IPS-20b (cell line): ENCODE measurements around the gene PGBD1.

Source experiments
- H3K27ac ChIP-seq: one replicate; pipeline ENCODE4 v1.5.1; 2013; ENCODE audit warnings: low read length
- H3K27me3 ChIP-seq: 2 replicates; pipeline ENCODE4 v1.6.1; 2013; ENCODE audit warnings: mild to moderate bottlenecking, low read length, inconsistent platforms; ENCODE audit not compliant: insufficient read depth
- H3K36me3 ChIP-seq: 2 replicates; pipeline ENCODE4 v1.6.1; 2013; ENCODE audit warnings: low read depth, mild to moderate bottlenecking, inconsistent platforms, low read length, moderate library complexity; ENCODE audit not compliant: insufficient read depth
- H3K4me1 ChIP-seq: 2 replicates; pipeline ENCODE4 v1.6.1; 2013; ENCODE audit warnings: mild to moderate bottlenecking, control low read depth, inconsistent platforms, low read length, moderate library complexity; ENCODE audit not compliant: insufficient read depth
- H3K4me3 ChIP-seq: 2 replicates; pipeline ENCODE4 v1.5.1; 2013; ENCODE audit warnings: mild to moderate bottlenecking, low read length, inconsistent platforms
- H3K9ac ChIP-seq: 2 replicates; pipeline ENCODE4 v1.6.1; 2013; ENCODE audit warnings: low read depth, mild to moderate bottlenecking, inconsistent platforms, low read length, moderate library complexity
- H3K9me3 ChIP-seq: 2 replicates; pipeline ENCODE4 v1.6.1; 2013; ENCODE audit warnings: mild to moderate bottlenecking, low read depth, low read length, inconsistent platforms; ENCODE audit not compliant: insufficient read depth

Gene PGBD1, protein sequence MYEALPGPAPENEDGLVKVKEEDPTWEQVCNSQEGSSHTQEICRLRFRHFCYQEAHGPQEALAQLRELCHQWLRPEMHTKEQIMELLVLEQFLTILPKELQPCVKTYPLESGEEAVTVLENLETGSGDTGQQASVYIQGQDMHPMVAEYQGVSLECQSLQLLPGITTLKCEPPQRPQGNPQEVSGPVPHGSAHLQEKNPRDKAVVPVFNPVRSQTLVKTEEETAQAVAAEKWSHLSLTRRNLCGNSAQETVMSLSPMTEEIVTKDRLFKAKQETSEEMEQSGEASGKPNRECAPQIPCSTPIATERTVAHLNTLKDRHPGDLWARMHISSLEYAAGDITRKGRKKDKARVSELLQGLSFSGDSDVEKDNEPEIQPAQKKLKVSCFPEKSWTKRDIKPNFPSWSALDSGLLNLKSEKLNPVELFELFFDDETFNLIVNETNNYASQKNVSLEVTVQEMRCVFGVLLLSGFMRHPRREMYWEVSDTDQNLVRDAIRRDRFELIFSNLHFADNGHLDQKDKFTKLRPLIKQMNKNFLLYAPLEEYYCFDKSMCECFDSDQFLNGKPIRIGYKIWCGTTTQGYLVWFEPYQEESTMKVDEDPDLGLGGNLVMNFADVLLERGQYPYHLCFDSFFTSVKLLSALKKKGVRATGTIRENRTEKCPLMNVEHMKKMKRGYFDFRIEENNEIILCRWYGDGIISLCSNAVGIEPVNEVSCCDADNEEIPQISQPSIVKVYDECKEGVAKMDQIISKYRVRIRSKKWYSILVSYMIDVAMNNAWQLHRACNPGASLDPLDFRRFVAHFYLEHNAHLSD

DNA sequence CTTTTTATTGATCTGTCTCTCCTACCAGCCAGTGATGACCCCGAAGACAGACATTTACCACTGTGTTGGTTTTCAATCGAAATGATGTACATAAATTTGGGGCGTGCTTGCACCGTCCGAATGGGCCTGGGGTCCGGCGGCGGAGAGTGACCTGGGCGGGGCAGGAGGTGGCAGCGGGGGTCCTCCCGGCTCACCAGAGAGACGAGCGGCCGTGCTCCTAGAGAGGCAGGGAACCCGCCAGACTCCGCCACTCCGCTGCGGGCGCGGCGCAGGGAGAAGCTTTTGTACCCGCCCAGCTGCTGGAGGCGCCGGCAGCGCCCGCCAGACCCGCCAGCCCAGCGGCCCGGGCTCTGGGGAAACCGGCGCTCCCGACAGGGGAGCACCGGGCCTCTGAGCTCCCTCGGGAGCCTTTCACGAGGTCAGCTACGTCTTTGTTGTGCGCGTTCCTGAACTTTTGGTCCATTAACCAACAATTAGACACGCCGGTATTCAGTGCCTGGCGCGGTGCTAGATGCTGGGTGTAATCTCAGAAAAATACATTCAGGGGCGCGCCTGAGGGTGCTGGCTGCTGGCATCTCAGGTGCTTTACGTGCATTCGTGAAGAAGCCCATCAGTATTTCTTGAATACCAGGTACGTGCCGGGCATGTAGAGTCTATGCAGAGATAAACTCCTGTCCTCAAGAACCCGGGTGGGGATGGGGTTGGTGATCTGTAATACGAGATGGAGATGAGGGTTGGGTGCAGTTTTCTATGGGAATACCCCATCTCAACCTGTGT is at the start of gene PGBD1:
PGBD1 (plus strand) TSS at position 285 of the 777 bp plus-strand sequence. CDS start 2,242 bp downstream, outside the sequence.
- Histone ChIP-seq H3K4me1 (peaks cover 5% of the 10 kb centered on the region; the same call in 1 of the 2 replicates), H3K4me3 (peak within 1 kb of the TSS; percentile 93), H3K27me3 (peaks cover 4% of the 10 kb centered on the region; the same call in 1 of the 2 replicates), H3K9me3 (no peaks in the 10 kb centered on the region), H3K27ac (no peak within 1 kb of the TSS), H3K36me3 (peaks cover 35% of the 10 kb centered on the region), H3K9ac (peak within 1 kb of the TSS; percentile 91)

DNA sequence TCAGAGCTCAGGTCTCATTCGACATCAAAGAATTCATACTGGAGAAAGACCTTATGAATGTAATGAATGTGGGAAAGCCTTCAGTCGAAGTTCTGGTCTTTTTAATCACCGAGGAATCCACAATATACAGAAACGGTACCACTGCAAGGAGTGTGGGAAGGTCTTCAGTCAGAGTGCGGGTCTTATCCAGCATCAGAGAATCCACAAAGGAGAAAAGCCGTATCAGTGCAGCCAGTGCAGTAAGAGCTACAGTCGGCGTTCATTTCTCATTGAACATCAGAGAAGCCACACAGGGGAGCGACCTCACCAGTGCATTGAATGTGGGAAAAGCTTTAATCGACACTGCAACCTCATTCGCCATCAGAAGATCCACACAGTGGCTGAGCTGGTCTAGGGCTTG is 48.6 kb upstream of the PGBD1 start:
- Histone ChIP-seq H3K9ac (no peak overlapping the region), H3K27me3 (no peaks in the 10 kb centered on the region), H3K36me3 (peaks cover 74% of the 10 kb centered on the region), H3K27ac (no peak overlapping the region), H3K4me1 (no peaks in the 10 kb centered on the region), H3K9me3 (no peaks in the 10 kb centered on the region), H3K4me3 (no peak overlapping the region)

DNA sequence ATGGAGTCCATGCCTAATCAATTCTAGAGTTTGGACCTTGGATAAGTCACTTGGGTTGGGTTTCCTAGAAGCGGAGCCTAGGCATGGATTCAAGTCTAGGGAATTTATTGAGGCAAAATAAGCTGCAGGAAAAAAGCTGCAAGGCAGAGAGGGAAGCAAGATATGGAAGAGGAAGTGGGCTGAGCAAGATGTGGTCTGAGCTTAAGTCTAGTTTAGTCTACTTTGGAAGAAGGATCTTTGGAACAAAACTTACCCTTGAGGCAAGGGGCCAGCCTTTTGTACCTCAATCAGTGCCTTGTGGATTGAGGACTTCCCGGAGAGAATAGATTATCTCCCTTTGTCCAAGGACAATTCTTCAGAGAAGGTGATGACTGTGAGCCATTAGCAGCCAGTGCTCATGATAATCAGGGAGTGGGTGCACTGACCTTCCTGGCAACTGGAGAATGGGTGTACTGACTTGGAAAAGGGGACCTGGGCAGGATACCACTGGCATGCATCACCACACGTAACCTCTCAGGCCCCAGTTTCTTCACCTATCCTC is 45.4 kb upstream of the PGBD1 start:
- Histone ChIP-seq H3K4me1 (no peaks in the 10 kb centered on the region), H3K27ac (no peak overlapping the region), H3K36me3 (peaks cover 44% of the 10 kb centered on the region)

DNA sequence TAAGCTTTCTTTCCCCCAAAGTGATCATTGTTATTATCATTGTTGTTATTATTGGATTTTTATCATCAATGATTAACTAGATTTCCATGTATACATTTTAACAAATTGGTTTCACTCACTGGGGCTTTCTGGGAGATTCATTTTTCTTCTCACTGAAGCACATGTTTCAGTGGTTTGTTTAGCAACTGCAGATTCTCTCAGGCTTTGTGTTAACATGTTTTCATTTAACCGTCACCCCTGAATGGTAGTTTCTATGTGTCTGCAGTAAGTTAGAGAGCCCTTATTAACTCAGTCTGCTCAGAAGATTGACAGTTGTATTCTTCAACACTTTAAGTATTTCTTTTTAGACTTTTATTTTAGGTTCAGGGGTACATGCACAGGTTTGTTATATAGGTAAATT is 41.7 kb upstream of the PGBD1 start:
- Histone ChIP-seq H3K9ac (no peak overlapping the region), H3K27me3 (no peaks in the 10 kb centered on the region), H3K9me3 (no peaks in the 10 kb centered on the region), H3K4me3 (no peak overlapping the region), H3K36me3 (peaks cover 15% of the 10 kb centered on the region), H3K4me1 (no peaks in the 10 kb centered on the region), H3K27ac (no peak overlapping the region)

More for the DNA sequence above, 45.4 kb upstream of the PGBD1 start:
- no peak overlapping the region for H3K4me3 ChIP-seq
- H3K9ac ChIP-seq, result no peak overlapping the region
- H3K27me3 ChIP-seq, result no peaks in the 10 kb centered on the region
- no peaks in the 10 kb centered on the region for H3K9me3 ChIP-seq

DNA sequence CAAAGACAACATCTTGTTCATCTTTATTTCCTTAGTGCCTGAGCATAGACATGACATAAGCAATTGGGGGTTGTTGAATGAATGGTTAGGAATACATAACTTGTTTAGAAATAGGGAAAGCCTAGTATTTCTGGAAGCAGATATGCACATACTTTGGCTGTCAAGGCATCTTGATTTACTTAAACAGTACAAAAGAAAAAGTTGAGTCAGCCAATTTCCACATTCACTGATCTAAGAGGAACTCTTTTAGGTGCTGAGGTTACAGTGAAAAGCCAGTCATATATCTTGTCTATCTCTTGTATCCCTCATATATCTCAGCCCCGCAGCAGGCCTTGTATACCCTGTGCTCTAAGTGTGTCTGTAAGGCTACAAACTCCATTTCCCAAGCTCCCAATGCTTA is 40.9 kb upstream of the PGBD1 start:
- Histone ChIP-seq H3K4me1 (no peaks in the 10 kb centered on the region), H3K27ac (no peak overlapping the region), H3K9ac (no peak overlapping the region), H3K27me3 (no peaks in the 10 kb centered on the region), H3K4me3 (no peak overlapping the region), H3K36me3 (peaks cover 16% of the 10 kb centered on the region; the same call in 1 of the 2 replicates), H3K9me3 (no peaks in the 10 kb centered on the region)

DNA sequence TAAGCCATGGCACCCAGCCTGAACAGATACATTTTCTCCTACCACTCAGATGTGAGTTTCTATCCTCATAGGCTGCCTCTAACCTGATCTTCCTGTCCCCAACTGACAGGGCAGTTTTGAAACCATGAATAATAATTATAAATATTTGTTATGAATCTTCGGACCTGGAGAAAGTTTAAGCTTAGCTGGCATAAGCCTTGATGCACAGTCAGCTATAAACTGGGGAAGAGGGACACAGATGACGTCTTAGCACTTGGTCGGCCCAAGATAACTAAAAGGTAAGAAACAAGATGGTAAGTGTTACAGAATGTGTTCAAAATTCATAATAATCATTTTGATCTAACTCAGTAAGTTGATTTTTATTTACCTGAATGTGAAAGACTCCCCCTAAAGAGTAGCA is 37.4 kb upstream of the PGBD1 start:
- peaks cover 45% of the 10 kb centered on the region for H3K36me3 ChIP-seq

DNA sequence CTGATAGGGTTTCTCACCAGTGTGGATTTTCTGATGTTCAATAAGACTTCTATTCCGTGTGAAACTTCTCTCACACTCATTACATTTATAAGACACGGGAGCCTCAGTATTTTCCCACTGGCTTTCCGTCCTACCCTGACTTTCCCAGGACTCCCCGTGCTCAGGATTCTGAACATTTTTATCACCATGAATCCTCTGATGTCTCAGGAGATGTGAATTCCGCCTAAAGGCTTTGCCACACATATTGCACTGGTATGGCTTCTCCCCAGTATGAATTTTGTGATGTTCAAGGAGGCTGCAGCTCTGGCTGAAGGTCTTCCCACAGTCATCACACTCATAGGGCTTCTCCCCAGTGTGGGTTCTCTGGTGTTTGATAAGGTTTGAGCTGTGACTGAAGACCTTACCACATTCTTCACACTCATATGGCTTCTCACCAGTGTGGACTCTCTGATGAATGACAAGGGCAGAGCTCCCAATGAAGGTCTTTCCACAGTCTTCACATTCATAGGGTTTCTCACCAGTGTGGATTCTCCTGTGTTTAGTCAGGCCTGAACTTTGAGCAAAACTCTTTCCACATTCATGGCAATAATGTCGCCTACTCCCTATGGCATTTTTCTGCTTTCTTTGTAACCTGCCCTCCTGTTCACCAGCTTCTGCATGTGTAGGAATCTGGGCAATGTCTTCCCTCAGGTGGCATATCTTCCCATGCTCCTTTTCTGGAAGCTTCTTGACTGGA is 36.0 kb upstream of the PGBD1 start:
- no peak overlapping the region for H3K27ac ChIP-seq
- no peaks in the 10 kb centered on the region for H3K27me3 ChIP-seq
- H3K4me3 ChIP-seq, result no peak overlapping the region
- H3K4me1 ChIP-seq, result no peaks in the 10 kb centered on the region
- H3K36me3 ChIP-seq, result peaks cover 52% of the 10 kb centered on the region
- no peaks in the 10 kb centered on the region for H3K9me3 ChIP-seq
- no peak overlapping the region for H3K9ac ChIP-seq

More for the DNA sequence above, 37.4 kb upstream of the PGBD1 start:
- H3K27ac ChIP-seq, result no peak overlapping the region
- no peak overlapping the region for H3K9ac ChIP-seq
- H3K4me3 ChIP-seq, result no peak overlapping the region
- no peaks in the 10 kb centered on the region for H3K27me3 ChIP-seq
- H3K9me3 ChIP-seq, result no peaks in the 10 kb centered on the region
- H3K4me1 ChIP-seq, result no peaks in the 10 kb centered on the region

DNA sequence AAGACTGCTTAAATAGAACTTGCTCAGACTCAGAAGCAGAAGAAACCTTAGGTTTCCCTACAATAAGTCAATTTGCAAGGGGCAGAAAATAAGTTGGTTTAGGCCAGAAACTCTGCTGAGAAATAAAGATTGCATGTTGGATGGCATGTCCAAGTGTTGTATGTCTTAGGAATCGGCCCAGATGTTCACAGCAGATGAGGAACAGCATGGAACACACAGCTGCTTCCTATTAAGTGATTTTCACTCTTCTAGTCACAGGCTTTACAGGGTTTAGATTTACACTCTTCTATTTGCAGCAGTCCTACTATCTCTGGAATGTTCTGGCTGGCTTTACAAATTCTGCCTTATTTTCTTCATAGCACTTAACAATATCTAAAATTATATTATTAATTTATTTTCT is 32.5 kb upstream of the PGBD1 start:
- Histone ChIP-seq H3K9me3 (no peaks in the 10 kb centered on the region), H3K4me3 (no peak overlapping the region), H3K4me1 (no peaks in the 10 kb centered on the region), H3K27me3 (no peaks in the 10 kb centered on the region), H3K27ac (no peak overlapping the region), H3K36me3 (peaks cover 52% of the 10 kb centered on the region), H3K9ac (no peak overlapping the region)

DNA sequence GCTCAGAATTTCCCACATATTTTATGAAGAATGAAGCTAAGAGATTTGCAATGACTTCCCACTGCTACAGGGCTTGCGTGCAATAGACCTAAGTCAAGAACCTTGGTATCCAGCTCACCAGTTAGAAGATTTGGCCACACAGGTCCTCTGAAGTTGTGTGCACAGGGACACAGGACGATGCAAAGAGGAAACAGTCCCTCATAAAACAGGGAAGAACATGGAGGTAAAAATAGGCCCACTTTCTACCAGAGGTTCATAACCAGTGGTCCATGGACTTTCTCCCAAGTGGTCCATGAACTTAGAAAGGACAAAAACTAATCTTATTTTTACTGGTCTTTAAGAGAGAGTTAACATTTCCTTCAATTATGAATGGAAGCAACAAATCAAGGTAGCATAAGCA is 30.6 kb upstream of the PGBD1 start:
- Histone ChIP-seq H3K9ac (peak overlapping the region; percentile 89; the same call in 1 of the 2 replicates), H3K4me3 (peak overlapping the region; percentile 94), H3K27ac (no peak overlapping the region), H3K27me3 (no peaks in the 10 kb centered on the region), H3K9me3 (no peaks in the 10 kb centered on the region), H3K4me1 (no peaks in the 10 kb centered on the region), H3K36me3 (peaks cover 34% of the 10 kb centered on the region)

DNA sequence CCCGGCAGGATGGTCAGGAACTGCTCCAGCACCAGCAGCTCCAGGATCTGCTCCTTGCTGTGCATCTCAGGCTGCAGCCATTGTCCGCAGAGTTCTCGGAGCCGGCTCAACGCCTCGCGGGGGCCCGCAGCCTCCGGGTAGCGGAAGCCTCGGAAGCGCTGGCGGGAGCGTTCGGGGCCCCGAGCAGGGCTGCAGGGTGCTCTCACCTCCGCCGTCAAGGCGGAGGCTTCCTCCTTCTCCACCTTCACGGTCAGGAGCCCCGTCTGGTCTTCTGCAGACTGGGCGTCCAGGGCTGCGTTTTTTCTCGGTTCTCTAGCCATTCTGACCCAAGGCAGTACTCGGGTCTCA is 29.7 kb upstream of the PGBD1 start:
- Histone ChIP-seq H3K27ac (no peak overlapping the region), H3K4me1 (no peaks in the 10 kb centered on the region), H3K9ac (peak overlapping the region; percentile 89; the same call in 1 of the 2 replicates), H3K9me3 (no peaks in the 10 kb centered on the region), H3K27me3 (no peaks in the 10 kb centered on the region), H3K4me3 (peak overlapping the region; percentile 94), H3K36me3 (peaks cover 25% of the 10 kb centered on the region)
